K562 (cell line): ENCODE results near the gene CIAO1. TPM values are rescaled to one million over a fixed set of nuclear protein-coding genes. Genes with fewer than 3 reads are reported as not detected.

ENCODE experiments used
- ATF7 ChIP-seq: fragments of 450-650 bp; IDR thresholded peaks from 2 replicates; pipeline ENCODE4 v1.7.1; 2014; ENCODE audit warnings: mild to moderate bottlenecking, moderate library complexity
- CAMTA2 ChIP-seq: fragments of 250-450 bp; sonication (Bioruptor Pico); conservative IDR thresholded peaks from 2 replicates; pipeline ENCODE4 v1.5.1; 2022
- E2F1 ChIP-seq: sonication (generic); formaldehyde crosslinking; IDR thresholded peaks from 2 replicates; pipeline ENCODE4 v1.8.1; 2023; ENCODE audit warnings: mild to moderate bottlenecking, missing genetic modification reagents, moderate library complexity
- E2F4 ChIP-seq: sonication (generic); formaldehyde crosslinking; IDR thresholded peaks from 2 replicates; pipeline ENCODE4 v1.8.0; 2022; ENCODE audit warnings: mild to moderate bottlenecking, low read depth, missing genetic modification reagents
- ELK3 ChIP-seq: fragments of 450-650 bp; formaldehyde crosslinking; IDR thresholded peaks from 2 replicates; pipeline ENCODE4 v1.4.0; 2020; ENCODE audit warnings: mild to moderate bottlenecking
- FOXP4 ChIP-seq: sonication (generic); formaldehyde crosslinking; IDR thresholded peaks from 2 replicates; pipeline ENCODE4 v1.8.0; 2022; ENCODE audit warnings: mild to moderate bottlenecking, missing genetic modification reagents, borderline replicate concordance
- HOMEZ ChIP-seq: fragments of 250-450 bp; sonication (Bioruptor Pico); IDR thresholded peaks from 2 replicates; pipeline ENCODE4 v1.4.0; 2020; ENCODE audit warnings: mild to moderate bottlenecking, moderate library complexity
- KHSRP ChIP-seq: fragments of 450-650 bp; IDR thresholded peaks from 2 replicates; pipeline ENCODE4 v1.6.1; 2017
- NCOA1 ChIP-seq: fragments of 450-650 bp; IDR thresholded peaks from 2 replicates; pipeline ENCODE4 v1.6.1; 2016; ENCODE audit warnings: low read depth
- PRPF4 ChIP-seq: fragments of 200-400 bp; formaldehyde crosslinking; IDR thresholded peaks from one replicate; pipeline ENCODE4 v1.6.1; 2017; ENCODE audit warnings: low read length, low read depth, mild to moderate bottlenecking; ENCODE audit not compliant: insufficient read depth, poor library complexity, severe bottlenecking
- RBM14 ChIP-seq: fragments of 200-400 bp; formaldehyde crosslinking; IDR thresholded peaks from 2 replicates; pipeline ENCODE4 v1.6.1; 2018; ENCODE audit warnings: low read depth, mild to moderate bottlenecking, low read length, moderate library complexity, borderline replicate concordance; ENCODE audit not compliant: insufficient read depth
- SETDB1 ChIP-seq: IDR thresholded peaks from one replicate; pipeline ENCODE4 v1.6.1; 2012; ENCODE audit warnings: low read length, control low read depth, inconsistent platforms
- SMAD4 ChIP-seq: fragments of 250-450 bp; sonication (Bioruptor Pico); conservative IDR thresholded peaks from 2 replicates; pipeline ENCODE4 v1.8.0; 2021; ENCODE audit warnings: inconsistent platforms, mild to moderate bottlenecking, moderate library complexity
- SMARCB1 ChIP-seq: IDR thresholded peaks from 2 replicates; pipeline ENCODE4 v1.6.1; 2011; ENCODE audit warnings: improper control_type of control experiment, low read depth; ENCODE audit not compliant: insufficient read length
- SRSF9 ChIP-seq: fragments of 200-400 bp; formaldehyde crosslinking; IDR thresholded peaks from 2 replicates; pipeline ENCODE4 v1.6.1; 2017; ENCODE audit warnings: low read depth, low read length, borderline replicate concordance
- ZFX ChIP-seq: sonication (generic); formaldehyde crosslinking; IDR thresholded peaks from 2 replicates; pipeline ENCODE4 v1.8.0; 2022; ENCODE audit warnings: mild to moderate bottlenecking, missing genetic modification reagents, moderate library complexity
- ZNF384 ChIP-seq: IDR thresholded peaks from 2 replicates; pipeline ENCODE4 v1.6.1; 2012; ENCODE audit warnings: low read depth, low read length, improper control_type of control experiment
- ZNF408 ChIP-seq: fragments of 250-450 bp; sonication (Bioruptor Pico); IDR thresholded peaks from 2 replicates; pipeline ENCODE4 v1.4.0; 2020; ENCODE audit warnings: low read depth, mild to moderate bottlenecking, moderate library complexity
- ZNF511 ChIP-seq: sonication (generic); formaldehyde crosslinking; IDR thresholded peaks from 2 replicates; pipeline ENCODE4 v1.8.0; 2022; ENCODE audit warnings: mild to moderate bottlenecking, missing genetic modification reagents
- polyA plus RNA-seq, 8 experiments: library from polyadenylated mRNA; depleted of rRNA in 4 of 8; stranded (reverse) in 5 of 8; unstranded in 3 of 8; fragments of >200 nt; fragmentation: Nextera tagmentation in 2 of 8; fragmentation: Illumina TruSeq in 1 of 8; extraction: Ambion mirVana in 2 of 8; extraction: Trizol in 1 of 8; gene quantifications; 2 replicates each; pipeline versions ENCODE4 v1.2.1 to v1.2.3, GENCODE V29; 2011 to 2014; ENCODE audit warnings: inconsistent platforms in 1 of 8, missing spikeins in 1 of 8
- total RNA-seq, 7 experiments: library from RNA; depleted of rRNA in 6 of 7; stranded (reverse); fragments of >200 nt in 6 of 7; fragmentation: Illumina TruSeq in 2 of 7; extraction: Trizol in 2 of 7; gene quantifications; 2 replicates each; pipeline versions ENCODE4 v1.2.1 to v1.2.3, GENCODE V29; 2011 to 2021; ENCODE audit warnings: low replicate concordance in 1 of 7

Gene CIAO1
- total and polyA plus RNA-seq, 9 of the 15 experiments (the other 6 are each of a cell fraction or from before 2014, with no cell fraction given), result 11.4 to 156 (median 92.8) TPM

GRCh38 chr2:96260387-96261260 is 5.4 kb upstream of the CIAO1 start (continued):
- no peak for TF ChIP-seq FOXP4 (CRISPR knock-in tag)
- no peak for TF ChIP-seq E2F1 (CRISPR knock-in tag)
- no peak for TF ChIP-seq CAMTA2 (CRISPR knock-in tag)
- TF ChIP-seq SETDB1, result no peak
- no peak for TF ChIP-seq PRPF4
- TF ChIP-seq ELK3 (CRISPR knock-in tag), result no peak
- TF ChIP-seq SMARCB1, result no peak
- no peak for TF ChIP-seq HOMEZ
- TF ChIP-seq SRSF9, result no peak
- peak; percentile 62 for TF ChIP-seq ZFX (CRISPR knock-in tag)
- TF ChIP-seq RBM14, result no peak
- no peak for TF ChIP-seq E2F4 (CRISPR knock-in tag)
- TF ChIP-seq ATF7, result peak; percentile 41; the same call in 1 of the 2 replicates
- TF ChIP-seq NCOA1, result 0 out of 2 replicates have a peak, but pooled peaks have one; percentile 27
- no peak for TF ChIP-seq ZNF384
- TF ChIP-seq SMAD4 (CRISPR knock-in tag), result peak; percentile 66; the same call in 1 of the 2 replicates
- no peak for TF ChIP-seq KHSRP
- TF ChIP-seq ZNF511 (CRISPR knock-in tag), result no peak
- no peak for TF ChIP-seq ZNF408 (CRISPR knock-in tag)
